IMR-90 (cell line): ENCODE data around the gene AKAP6.

Experiments used
- CTCF ChIP-seq: conservative IDR thresholded peaks from 2 replicates; pipeline ENCODE4 v1.5.1; 2012; ENCODE audit warnings: mild to moderate bottlenecking, low read depth, low read length, improper control_type of control experiment
- MAFK ChIP-seq: IDR thresholded peaks from 2 replicates; pipeline ENCODE4 v1.6.1; 2012; ENCODE audit warnings: low read depth, low read length, improper control_type of control experiment
- POLR2A ChIP-seq: IDR thresholded peaks from 2 replicates; pipeline ENCODE4 v1.6.1; 2012; ENCODE audit warnings: mild to moderate bottlenecking, low read depth, low read length
- RCOR1 ChIP-seq: IDR thresholded peaks from 2 replicates; pipeline ENCODE4 v1.6.1; 2012; ENCODE audit warnings: mild to moderate bottlenecking, low read length, improper control_type of control experiment; ENCODE audit not compliant: insufficient replicate concordance

- TF ChIP-seq CTCF (no peak), RCOR1 (no peak), MAFK (no peak), POLR2A (no peak)
Measured at GRCh38 chr14:32481707-32482106, 152.6 kb downstream of the AKAP6 start.
